ENCODE data around the gene GNB5. TPM values are rescaled to one million over a fixed set of nuclear protein-coding genes. Genes with fewer than 3 reads are reported as not detected.

GNB5 gene
- total RNA-seq, 6 experiments from 2014 or later, result 24.1 to 37.1 (median 33.0) TPM

GRCh38 chr15:52071570-52071969 lies 119.6 kb downstream of the GNB5 start:
- no peak for TF ChIP-seq CTCF (IDR thresholded peaks at IDR 0.05)
- no peak overlapping the region for H3K27ac Mint-ChIP-seq
- H3K27me3 Mint-ChIP-seq (ENCODE audit: insufficient read depth), result no peaks in the 10 kb centered on the region; the same call in 1 of the 2 replicates
- peaks cover 14% of the 10 kb centered on the region for H3K4me1 Mint-ChIP-seq (ENCODE audit: low read depth)
- H3K4me3 Mint-ChIP-seq, result no peak overlapping the region
- DNase-seq, result no peak
- H3K9me3 Mint-ChIP-seq, result no peaks in the 10 kb centered on the region
- H3K36me3 Mint-ChIP-seq (ENCODE audit: low read depth), result peaks cover 9% of the 10 kb centered on the region

- Mint-ChIP-seq H3K27me3 (ENCODE audit: insufficient read depth) (no peaks in the 10 kb centered on the region; the same call in 1 of the 2 replicates), H3K9me3 (no peaks in the 10 kb centered on the region), H3K4me1 (ENCODE audit: low read depth) (peaks cover 11% of the 10 kb centered on the region), H3K4me3 (no peak overlapping the region), H3K27ac (no peak overlapping the region), H3K36me3 (ENCODE audit: low read depth) (peaks cover 23% of the 10 kb centered on the region)
- TF ChIP-seq CTCF (IDR thresholded peaks at IDR 0.05), result no peak
- DNase-seq, result no peak
Measured at GRCh38 chr15:52069559-52069958, 121.6 kb downstream of the GNB5 start.

GRCh38 chr15:52068004-52068615 lies 123.1 kb downstream of the GNB5 start:
- Mint-ChIP-seq H3K27ac (peak overlapping the region; percentile 16; the same call in 1 of the 2 replicates), H3K36me3 (ENCODE audit: low read depth) (peaks cover 38% of the 10 kb centered on the region), H3K4me1 (ENCODE audit: low read depth) (peaks cover 11% of the 10 kb centered on the region), H3K27me3 (ENCODE audit: insufficient read depth) (no peaks in the 10 kb centered on the region; the same call in 1 of the 2 replicates), H3K9me3 (no peaks in the 10 kb centered on the region), H3K4me3 (no peak overlapping the region)
- no peak for TF ChIP-seq CTCF (IDR thresholded peaks at IDR 0.05)
- DNase-seq, result peak; percentile 38

- no peak for TF ChIP-seq CTCF (IDR thresholded peaks at IDR 0.05)
- H3K27ac Mint-ChIP-seq, result peak overlapping the region; percentile 16; the same call in 1 of the 2 replicates
- H3K27me3 Mint-ChIP-seq (ENCODE audit: insufficient read depth), result no peaks in the 10 kb centered on the region; the same call in 1 of the 2 replicates
- H3K4me1 Mint-ChIP-seq (ENCODE audit: low read depth), result peaks cover 11% of the 10 kb centered on the region
- no peaks in the 10 kb centered on the region for H3K9me3 Mint-ChIP-seq
- H3K36me3 Mint-ChIP-seq (ENCODE audit: low read depth), result peaks cover 41% of the 10 kb centered on the region
- no peak for DNase-seq
- no peak overlapping the region for H3K4me3 Mint-ChIP-seq
Measured at GRCh38 chr15:52067545-52067926, 123.7 kb downstream of the GNB5 start.

- H3K36me3 Mint-ChIP-seq (ENCODE audit: low read depth), result peaks cover 41% of the 10 kb centered on the region
- no peak overlapping the region for H3K27ac Mint-ChIP-seq
- no peak overlapping the region for H3K4me3 Mint-ChIP-seq
- peaks cover 11% of the 10 kb centered on the region for H3K4me1 Mint-ChIP-seq (ENCODE audit: low read depth)
- DNase-seq, result no peak
- H3K9me3 Mint-ChIP-seq, result no peaks in the 10 kb centered on the region
- no peaks in the 10 kb centered on the region; the same call in 1 of the 2 replicates for H3K27me3 Mint-ChIP-seq (ENCODE audit: insufficient read depth)
- TF ChIP-seq CTCF (IDR thresholded peaks at IDR 0.05), result no peak
Measured at GRCh38 chr15:52066842-52067544, 124.2 kb downstream of the GNB5 start.

Other genes starting within 250 kb of the GNB5 start
- gene LEO1, start 219.6 kb downstream of the GNB5 start, total RNA-seq (2021; fragmentation: NEBNext Ultra II Directional; extraction: Animal tissue kit (Norgen Biotek cat#: 25700)), result 10 to 100 TPM; 22.2 to 30.9 (median 27.5) TPM
- gene MAPK6, start 172.2 kb downstream of the GNB5 start, total RNA-seq (2021; fragmentation: NEBNext Ultra II Directional; extraction: Animal tissue kit (Norgen Biotek cat#: 25700)), result 10 to 100 TPM; 43.0 to 61.9 (median 54.6) TPM
- gene BCL2L10, start 78.6 kb downstream of the GNB5 start, total RNA-seq (2021; fragmentation: NEBNext Ultra II Directional; extraction: Animal tissue kit (Norgen Biotek cat#: 25700)), result under 1 TPM in 2 of 6 experiments, not detected in 4; 0.25 to 0.30 TPM
- gene MYO5C, start 104.4 kb upstream of the GNB5 start, total RNA-seq (2021; fragmentation: NEBNext Ultra II Directional; extraction: Animal tissue kit (Norgen Biotek cat#: 25700)), result under 1 TPM in 2 of 6 experiments, not detected in 4; 0.02 to 0.10 TPM